Upper lobe of right lung (tissue), 1 donor: ENCODE data around the gene SGSM2. TPM values are rescaled to one million over a fixed set of nuclear protein-coding genes. Genes with fewer than 3 reads are reported as not detected.
A peak's percentile ranks its signal among the peaks of the same experiment; 100 is the strongest.

Experiments used
- ATAC-seq: fragments of 200-7000 bp; cut with Tn5 transposase; one replicate; pipeline ENCODE4 v1.9.1; 2020; ENCODE audit warnings: mild to moderate bottlenecking, moderate library complexity
- DNase-seq: peaks from one replicate; pipeline ENCODE4 v3.0.0-alpha.2; 2020
- H3K27ac ChIP-seq: fragments of 200-600 bp; one replicate; pipeline ENCODE4 v1.8.0; 2022
- H3K27me3 ChIP-seq: fragments of 200-600 bp; one replicate; pipeline ENCODE4 v1.8.0; 2022; ENCODE audit warnings: mild to moderate bottlenecking
- H3K36me3 ChIP-seq: fragments of 200-600 bp; one replicate; pipeline ENCODE4 v1.8.0; 2022
- H3K4me1 ChIP-seq: fragments of 200-600 bp; one replicate; pipeline ENCODE4 v1.8.0; 2022
- H3K4me3 ChIP-seq: fragments of 200-600 bp; one replicate; pipeline ENCODE4 v1.8.0; 2022; ENCODE audit warnings: mild to moderate bottlenecking
- H3K9me3 ChIP-seq: fragments of 200-600 bp; one replicate; pipeline ENCODE4 v1.8.0; 2022
- CTCF ChIP-seq: fragments of 200-600 bp; IDR thresholded peaks from one replicate; pipeline ENCODE4 v1.8.0; 2022; ENCODE audit warnings: antibody characterized with exemption
- intact Hi-C: fragments of 100-400 bp; cut with DNase I; formaldehyde crosslinking; loops from one replicate; pipeline ENCODE4 v1.11.0; 2022
- total RNA-seq: library from RNA; stranded (reverse); fragmentation: NEBNext Ultra II Directional; extraction: Animal tissue kit (Norgen Biotek cat#: 25700); gene quantifications from one replicate; pipeline ENCODE4 v1.2.1, GENCODE V29; 2021
- donor health status: DM: no; HTN: yes; CAD: no; lungs with severe emphysema.

Gene SGSM2
- total RNA-seq, 1 donor from 2014 or later = 55.0 TPM

- no peaks in the 10 kb centered on the region for H3K4me1 ChIP-seq
- H3K36me3 ChIP-seq = peaks cover 36% of the 10 kb centered on the region
- no peaks in the 10 kb centered on the region for H3K9me3 ChIP-seq
- no peak overlapping the region for H3K27ac ChIP-seq
- H3K27me3 ChIP-seq = no peaks in the 10 kb centered on the region
- TF ChIP-seq CTCF = no peak
- DNase-seq (peak; percentile 61), ATAC-seq (no peak)
- intact Hi-C loops = no loop called here
- no peak overlapping the region for H3K4me3 ChIP-seq
Observed at GRCh38 chr17:2364763-2365116, 27.4 kb downstream of the SGSM2 start.

GRCh38 chr17:2365132-2365531 is 27.8 kb downstream of the SGSM2 start:
- Histone ChIP-seq H3K4me3 (no peak overlapping the region), H3K27me3 (no peaks in the 10 kb centered on the region), H3K9me3 (no peaks in the 10 kb centered on the region), H3K36me3 (peaks cover 36% of the 10 kb centered on the region), H3K4me1 (no peaks in the 10 kb centered on the region), H3K27ac (no peak overlapping the region)
- DNase-seq (no peak), ATAC-seq (no peak)
- intact Hi-C loops = no loop called here
- no peak for TF ChIP-seq CTCF

DNA sequence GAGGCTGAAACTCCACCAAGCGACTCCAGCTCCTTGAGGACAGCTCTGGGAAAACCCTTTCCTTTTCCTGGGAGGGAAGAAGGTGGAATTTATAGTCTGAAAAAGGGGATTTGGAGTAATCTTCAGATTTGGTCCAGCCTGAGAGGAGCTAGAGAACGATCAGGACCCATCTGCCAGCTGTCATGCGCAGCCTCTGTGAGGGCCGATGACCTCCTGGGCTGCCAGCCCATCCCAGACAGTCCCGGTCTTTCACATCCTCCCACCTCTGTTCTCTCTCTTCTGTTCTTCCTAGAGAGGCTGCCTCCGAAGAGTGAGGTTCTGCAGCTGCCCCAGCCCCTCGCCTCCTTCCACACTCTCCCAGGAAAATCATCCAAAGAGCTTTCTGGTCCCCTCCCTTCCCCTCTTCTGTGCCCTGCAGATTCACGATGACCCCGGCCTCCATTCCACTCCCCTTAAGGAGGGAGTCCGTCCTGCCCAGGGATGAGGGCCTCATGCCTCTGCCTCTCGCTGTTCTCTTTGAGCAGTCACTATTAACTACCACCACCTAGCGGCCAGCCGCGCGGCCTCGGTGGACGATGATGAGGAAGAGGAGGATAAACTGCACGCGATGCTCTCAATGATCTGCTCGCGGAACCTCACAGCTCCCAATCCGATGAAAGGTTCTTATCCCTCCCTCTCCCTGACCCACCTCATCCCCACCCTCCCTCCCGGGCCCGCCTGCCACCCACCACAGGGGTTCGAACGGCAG is 29.6 kb downstream of the SGSM2 start:
- no peak for ATAC-seq
- Histone ChIP-seq H3K9me3 (no peaks in the 10 kb centered on the region), H3K4me3 (no peak overlapping the region), H3K36me3 (peaks cover 45% of the 10 kb centered on the region), H3K4me1 (no peaks in the 10 kb centered on the region), H3K27ac (no peak overlapping the region), H3K27me3 (no peaks in the 10 kb centered on the region)
- no peak for DNase-seq
- no peak for TF ChIP-seq CTCF
- intact Hi-C loops = no loop called here

- no peaks in the 10 kb centered on the region for H3K27me3 ChIP-seq
- H3K4me1 ChIP-seq = no peaks in the 10 kb centered on the region
- ATAC-seq (no peak), DNase-seq (no peak)
- no peaks in the 10 kb centered on the region for H3K9me3 ChIP-seq
- intact Hi-C loops = no loop called here
- H3K27ac ChIP-seq = no peak overlapping the region
- H3K36me3 ChIP-seq = peaks cover 45% of the 10 kb centered on the region
- no peak for TF ChIP-seq CTCF
- H3K4me3 ChIP-seq = no peak overlapping the region
Observed at GRCh38 chr17:2368359-2368758, 31.1 kb downstream of the SGSM2 start.

DNA sequence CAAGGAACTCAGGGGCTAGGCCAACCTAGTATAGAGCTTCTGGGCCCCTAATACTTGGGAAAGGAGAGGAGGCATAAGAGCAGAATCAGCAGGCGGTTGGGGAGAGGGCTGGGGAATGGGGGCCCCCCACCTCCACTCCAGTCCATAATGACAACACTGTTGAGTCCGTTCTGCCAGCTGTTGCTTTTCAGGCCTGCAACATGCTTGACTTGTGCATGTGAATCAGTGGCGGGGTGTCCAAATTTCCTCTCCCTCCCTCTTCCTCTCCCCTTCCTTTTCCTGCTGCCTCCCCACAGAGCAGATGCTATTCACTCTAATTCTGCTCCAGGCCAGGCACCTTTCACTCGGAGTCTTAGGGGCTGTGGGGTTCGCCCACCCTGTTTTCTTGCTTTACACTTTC is 31.7 kb downstream of the SGSM2 start:
- DNase-seq (no peak), ATAC-seq (no peak)
- no peaks in the 10 kb centered on the region for H3K9me3 ChIP-seq
- no peaks in the 10 kb centered on the region for H3K27me3 ChIP-seq
- H3K4me3 ChIP-seq = no peak overlapping the region
- H3K4me1 ChIP-seq = no peaks in the 10 kb centered on the region
- intact Hi-C loops = no loop called here
- no peak for TF ChIP-seq CTCF
- H3K36me3 ChIP-seq = peaks cover 45% of the 10 kb centered on the region
- H3K27ac ChIP-seq = no peak overlapping the region
